GM19351 (cell line): ENCODE results near the gene RIPK4.
"Not testable (repeated sequence)": the region's sequence is repeated elsewhere in the genome, so short reads cannot be mapped to it uniquely, and the experiment has no call there.

ENCODE experiments used
- ATAC-seq: cut with Tn5 transposase; IDR thresholded peaks from one replicate; pipeline ENCODE4 v1.9.1; 2021; ENCODE audit warnings: mild to moderate bottlenecking, moderate library complexity; ENCODE audit not compliant: unreplicated experiment

The RIPK4 gene

DNA sequence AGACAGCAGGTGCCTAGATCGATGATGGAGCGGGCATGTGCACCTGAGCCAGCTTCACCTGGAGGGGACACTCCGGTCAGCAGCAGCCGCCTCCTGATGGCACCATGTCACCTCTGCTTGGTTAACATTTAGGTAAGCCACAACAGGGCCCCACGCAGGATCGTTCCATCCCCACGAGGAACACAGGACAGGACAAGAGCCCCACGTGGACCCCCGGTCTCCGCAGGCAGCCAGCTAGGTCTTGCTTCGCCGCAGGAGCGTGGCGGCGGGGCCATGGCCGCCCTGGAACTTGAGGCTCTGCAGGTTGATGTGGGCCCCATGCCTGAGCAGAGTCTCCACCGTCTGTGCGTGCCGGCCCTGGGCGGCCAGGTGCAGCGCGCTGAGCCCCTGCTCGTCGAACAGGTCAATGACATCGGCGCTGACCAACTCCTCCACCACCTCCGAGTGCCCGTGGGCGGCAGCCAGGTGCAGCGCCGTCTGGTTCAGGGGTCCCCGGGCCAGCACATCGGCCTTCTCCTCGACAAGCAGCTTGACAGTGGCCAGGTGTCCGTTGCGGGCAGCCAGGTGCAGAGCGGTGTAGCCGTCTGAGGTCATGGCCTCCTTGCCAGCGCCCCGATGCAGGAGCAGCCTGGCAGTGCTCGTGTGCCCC lies 26.1 kb downstream of the RIPK4 start:
- no peak for ATAC-seq

GRCh38 chr21:41739936-41740335 lies 26.9 kb downstream of the RIPK4 start:
- no peak for ATAC-seq

- ATAC-seq, result no peak
Measured at GRCh38 chr21:41739011-41739410, 27.8 kb downstream of the RIPK4 start.

- no peak for ATAC-seq
Measured at GRCh38 chr21:41737651-41738324, 29.1 kb downstream of the RIPK4 start.

GRCh38 chr21:41736423-41736822 lies 30.4 kb downstream of the RIPK4 start:
- ATAC-seq, result no peak

DNA sequence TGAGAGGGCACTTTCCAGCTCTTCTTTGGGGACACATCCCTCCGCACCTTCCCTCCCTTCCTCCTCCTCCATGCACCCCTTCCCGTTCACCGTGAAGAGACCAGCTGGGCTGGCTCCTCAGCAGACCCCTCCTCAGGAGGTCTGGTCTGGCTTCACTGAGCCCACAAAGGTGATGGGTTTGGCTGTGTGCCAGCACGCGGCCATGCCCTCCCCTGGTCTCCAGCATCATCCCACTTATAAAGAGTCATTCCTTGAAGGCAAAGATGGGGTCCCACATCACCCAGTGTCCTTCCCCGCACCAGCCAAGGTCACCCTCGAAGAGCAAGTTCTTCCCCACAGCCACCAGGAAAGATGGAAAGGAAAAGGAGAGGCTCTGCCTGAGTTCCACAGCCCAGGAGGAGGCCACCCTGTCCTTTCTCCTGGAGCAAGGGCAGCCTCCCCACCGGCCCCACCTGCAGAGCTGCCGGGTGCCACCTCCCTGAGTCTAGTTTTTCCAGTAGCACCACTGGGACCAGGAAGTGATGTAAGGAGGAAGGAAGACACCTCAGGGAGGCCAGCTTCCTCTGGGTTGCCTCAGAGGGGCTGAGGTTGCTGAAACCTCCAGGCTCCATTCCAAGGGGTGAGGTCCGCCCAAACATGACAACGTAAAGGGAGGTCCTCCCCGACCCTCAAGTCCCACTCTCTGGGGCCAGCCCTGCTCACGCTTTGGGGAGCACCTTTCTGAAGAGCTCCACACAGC lies 32.7 kb downstream of the RIPK4 start:
- no peak for ATAC-seq

DNA sequence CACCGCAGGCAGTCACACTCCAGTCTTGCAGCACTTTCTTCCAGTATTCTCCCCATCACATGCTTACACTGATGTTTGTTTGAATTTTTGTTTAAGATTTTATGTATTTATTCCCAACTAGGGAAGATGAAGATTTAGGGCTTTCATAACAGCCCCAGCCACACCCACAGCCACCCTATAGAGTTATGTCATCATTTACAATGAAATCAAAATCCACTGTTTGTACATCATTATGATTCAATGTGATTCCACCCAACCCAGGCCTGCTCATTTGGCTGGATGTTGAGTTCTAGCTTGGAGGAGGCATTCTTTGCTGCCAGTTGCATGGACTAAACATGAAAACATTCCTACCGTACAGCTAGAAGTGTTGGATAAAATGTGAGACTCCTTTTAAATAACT lies 35.8 kb downstream of the RIPK4 start:
- ATAC-seq, result no peak

DNA sequence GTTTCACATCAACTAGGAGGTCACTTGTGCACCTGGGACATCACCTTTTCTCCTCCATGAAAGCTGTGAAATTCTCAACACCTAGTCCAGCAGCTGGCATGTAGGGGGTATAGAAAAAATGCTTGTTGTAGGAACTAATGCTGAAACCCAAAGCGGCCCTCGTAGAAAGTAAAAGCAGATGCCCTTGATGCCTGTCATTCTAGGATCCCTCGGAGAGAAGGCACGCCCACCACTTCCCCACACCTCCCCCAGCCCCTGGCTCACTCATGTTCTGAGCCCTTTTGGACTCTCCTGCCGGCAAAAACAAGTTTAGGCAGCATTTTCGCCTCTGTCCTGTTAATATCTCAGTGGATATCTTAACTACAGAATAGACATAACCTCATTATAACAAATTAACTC lies 36.5 kb downstream of the RIPK4 start:
- ATAC-seq, result no peak

DNA sequence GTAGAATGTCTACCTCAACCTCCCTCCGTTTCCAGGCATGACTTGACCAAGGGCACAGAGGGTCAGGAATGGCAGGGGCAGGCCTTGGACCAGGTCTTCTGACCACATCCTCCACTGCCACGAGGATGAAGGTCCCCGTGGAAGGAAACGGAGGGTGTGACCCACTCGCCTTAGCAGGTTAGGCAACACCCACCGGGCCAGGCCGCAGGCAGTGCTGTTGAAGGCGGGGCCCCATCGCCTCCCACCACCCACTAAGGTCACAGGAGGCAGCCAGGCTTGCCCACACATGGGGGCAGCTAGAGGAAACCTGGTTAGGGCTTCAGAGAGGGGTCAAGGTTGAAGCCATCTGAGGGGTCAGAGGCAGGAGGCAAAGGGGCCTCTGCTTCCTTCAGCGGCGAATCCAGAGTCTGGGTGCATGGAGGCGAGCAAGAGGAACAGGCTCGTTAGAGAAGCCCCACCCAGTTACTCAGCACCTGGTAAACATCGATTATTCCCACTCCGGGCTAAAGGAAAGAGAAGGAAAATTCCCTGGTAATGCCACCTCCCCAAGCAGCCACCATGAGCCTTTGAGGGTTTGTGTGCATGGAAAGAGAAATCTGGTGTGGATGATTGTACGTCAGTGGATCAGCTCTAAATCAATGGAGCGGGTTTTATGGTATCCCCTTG lies 37.0 kb downstream of the RIPK4 start:
- ATAC-seq, result no peak

DNA sequence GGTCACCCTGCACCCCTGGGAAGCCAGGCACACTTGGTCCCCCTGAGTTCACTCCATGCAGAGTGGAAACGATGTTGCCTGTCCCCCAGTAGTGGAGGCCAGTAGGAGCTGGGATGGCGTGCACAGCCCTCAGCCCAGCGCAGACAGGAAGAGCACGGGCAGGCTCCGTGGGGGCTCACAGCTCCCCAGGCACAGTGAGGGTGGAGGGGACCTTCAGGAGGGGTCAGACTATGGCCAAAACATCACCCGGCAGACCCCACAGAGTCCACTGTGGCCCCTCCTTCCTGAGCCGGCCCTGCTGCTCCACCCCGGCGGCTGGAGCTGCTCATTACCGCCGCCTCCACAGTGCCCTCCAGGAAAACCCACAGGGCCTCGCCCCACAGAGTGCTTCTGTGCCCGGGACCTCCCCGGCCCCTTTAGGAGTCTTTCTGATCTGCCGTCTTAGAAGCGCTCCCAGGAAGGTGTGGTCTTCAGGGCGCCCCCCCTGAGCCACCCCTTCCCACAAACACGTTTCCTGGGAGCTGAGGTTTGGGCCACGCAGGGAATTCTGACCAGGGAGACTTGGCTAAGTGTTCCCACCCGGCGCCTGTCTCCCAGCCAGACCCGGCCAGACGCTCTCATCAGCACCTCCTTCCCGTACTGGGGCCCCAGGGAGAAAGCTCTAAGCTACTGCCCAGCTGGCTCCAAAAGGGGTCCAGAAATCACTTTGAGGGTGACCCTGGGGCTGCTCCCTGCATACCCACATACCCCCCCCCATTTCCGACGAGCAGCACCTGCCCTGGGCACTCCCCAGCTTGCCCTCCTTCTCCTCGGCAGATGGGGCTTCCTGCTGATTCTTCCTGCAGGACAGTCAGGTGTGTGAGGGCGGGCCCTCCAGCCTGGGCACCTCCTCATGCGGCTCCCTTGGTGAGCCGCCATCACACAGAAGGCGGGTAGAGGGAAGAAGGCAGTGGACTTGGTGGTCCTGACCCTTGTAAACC lies 38.8 kb downstream of the RIPK4 start:
- no peak for ATAC-seq

DNA sequence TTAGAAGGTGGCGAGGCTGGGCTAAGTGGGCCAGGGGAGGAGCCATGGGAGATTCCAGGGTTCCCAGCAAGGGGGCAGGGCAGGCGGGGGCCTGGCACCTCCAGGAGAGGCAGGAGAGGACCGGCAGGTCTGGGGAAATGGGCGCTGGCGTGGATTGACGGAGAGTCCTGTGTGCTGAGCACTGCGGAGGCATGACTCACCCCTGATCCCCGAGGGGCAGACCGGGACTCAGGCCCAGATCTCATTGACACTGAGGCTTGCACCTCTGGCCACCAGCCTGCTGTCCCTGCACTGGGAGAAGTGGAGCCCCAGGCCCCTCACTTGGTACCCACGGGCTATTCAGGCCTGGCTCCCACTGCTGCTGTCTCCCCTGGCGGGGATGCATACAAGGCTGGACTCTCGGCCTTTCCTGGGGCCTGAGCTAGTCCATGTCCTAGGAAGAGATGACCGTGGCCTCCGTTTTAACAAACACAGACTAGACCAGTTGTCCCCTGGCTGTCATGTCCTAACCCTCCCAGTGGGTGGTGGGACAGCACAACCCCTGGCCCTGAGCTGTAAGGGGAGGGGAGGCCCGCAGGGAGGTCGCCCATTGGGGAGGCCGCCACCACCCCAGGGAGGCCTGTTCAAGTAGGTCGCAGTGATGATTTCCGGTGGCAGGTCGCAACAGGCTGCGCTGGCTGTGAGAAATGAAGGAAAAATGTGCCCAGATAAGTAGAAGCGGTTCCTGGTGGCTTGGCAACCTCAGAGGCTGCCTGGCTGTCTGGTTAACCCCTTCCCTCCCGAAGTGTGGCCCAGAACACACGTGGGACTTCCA lies 39.7 kb downstream of the RIPK4 start:
- no peak for ATAC-seq

GRCh38 chr21:41726630-41726969 lies 40.3 kb downstream of the RIPK4 start:
- no peak for ATAC-seq

DNA sequence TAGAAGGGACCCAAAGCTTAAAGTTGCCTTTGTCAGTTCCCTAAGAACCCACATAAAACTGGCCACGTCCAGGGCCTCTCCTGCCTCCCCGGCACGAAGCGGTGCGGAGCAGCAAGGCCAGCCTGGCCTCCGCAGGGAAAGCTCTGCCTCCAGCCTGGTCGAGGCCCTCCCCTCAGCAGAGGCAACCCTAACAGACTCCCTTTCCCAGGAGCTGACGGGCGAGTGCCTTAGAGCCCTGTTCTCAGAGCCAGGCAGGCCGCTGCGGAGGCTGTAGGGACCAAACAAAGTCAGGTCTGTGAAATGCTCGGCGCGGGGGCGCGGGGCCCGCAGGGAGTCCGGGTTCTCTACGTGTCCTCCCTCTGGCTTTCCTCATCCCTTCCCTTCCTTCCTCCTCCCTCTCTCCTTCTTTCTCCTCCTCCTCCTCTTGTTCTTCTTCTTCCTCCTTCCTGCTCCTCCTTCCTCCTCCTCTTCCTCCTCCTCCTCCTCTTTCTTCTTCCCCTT lies 40.7 kb downstream of the RIPK4 start:
- no peak for ATAC-seq

DNA sequence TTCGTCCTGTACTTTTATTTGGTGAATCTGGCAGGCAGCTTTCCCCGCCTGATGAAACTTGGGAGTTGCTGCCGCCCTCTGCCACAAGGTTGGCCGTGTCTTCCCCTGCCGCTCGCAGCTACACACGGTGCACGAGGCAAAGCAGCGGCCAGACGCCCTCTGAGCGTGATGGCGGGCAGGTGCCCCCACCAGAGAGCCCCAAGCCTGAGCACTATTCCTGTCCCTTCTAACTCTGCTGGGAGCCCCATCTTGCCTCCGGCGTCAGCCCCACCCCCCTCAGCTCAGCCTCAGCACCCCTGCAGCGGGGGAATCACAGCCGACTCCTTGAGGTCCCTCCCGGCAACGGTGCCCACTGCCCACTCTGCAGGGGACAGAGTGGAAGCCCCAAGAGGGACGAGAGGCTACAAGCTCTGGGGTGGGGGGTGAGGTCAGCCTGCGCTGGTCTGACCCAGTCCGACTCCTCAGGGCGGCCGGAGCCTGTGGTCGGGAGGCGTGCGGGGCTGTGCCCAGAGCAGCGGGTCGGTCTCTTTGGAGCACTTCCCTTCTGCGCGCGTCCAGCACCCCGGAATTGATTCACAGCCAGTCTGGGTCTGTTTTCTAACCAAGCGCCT lies 41.3 kb downstream of the RIPK4 start:
- ATAC-seq, result no peak

- ATAC-seq, result not testable (repeated sequence)
Measured at GRCh38 chr21:41723835-41724234, 43.0 kb downstream of the RIPK4 start.

DNA sequence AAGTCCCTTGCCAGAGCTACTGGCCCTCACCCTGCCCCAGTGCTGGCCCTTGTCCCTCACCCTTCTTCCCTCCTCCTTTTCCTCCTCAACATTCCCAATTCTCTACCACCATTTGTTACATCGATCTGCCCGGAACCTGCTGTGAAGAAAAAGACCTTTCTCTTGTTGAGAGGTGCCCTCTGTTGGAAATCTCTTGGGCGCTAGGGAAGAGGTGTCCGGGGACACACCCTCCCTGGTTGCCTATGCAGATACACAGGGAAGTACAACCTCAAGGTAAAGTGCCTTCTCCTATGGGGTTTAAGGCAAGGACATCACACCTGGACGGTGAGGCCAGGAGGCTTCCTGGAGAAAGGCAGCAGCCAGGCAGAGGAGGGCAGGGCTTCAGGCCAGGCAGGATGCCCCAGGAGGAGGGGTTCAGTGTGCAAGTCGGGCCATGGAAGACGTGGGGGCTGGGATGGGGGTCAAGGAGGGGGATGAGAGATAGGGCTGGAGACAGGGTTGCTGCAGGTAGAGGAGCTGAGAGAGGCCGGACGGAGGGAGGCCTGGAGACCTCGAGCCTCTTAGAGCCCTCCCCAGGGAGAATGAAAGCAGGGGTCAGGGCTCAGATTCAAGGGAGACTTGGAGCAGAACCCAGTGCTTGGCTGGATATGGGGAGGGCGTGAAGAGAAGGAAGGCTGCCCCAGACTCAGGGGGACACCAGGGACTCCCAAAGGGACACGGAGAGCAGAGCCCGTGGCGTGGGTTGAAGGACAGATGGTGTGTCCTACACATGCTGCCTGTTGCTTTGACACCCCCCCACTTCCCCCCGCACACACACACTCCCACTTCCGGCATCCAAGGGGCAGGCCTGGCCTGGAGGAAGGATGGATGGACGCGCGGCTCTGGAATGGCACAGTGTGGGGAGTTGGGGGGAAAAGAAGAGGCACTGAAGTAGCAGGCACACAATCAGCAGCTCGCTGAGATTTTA lies 44.5 kb downstream of the RIPK4 start:
- no peak for ATAC-seq

DNA sequence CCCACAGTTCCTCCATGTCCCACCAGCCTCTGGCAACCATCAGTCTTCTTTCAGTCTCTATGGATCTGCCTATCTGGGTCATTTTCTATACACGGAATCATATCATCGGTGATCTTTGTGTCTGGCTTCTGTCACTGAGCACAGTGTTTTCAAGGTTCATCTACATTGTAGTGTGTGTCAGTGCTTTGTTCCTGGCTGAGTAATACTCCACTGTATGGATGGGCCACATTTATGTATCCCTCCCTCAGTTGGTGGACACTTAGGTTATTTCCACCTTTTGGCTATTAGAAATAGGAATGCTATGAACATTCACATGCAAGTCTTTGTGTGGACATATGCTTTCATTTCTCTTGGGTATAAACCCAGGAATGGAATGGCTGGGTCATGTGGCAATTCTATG lies 46.6 kb downstream of the RIPK4 start:
- no peak for ATAC-seq

DNA sequence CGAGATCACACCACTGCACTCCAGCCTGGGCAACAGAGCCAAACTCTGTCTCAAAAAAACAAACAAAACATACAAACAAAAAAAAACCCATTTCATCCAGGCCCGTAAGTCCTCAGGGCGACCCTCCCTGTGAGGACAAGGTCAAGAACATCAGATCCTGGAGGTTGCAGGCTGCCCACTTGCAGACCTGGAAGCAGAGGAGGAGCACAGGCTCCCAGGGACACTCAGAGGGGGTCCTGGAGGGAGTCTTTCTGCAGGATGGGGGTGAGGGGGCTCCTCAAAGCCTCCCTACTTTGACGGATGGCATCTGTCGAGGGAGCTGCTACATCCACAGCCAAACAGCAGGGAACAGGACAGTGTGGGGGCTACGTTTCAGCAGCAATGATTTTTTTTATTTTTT lies 47.2 kb downstream of the RIPK4 start:
- ATAC-seq, result no peak
